Suprapubic skin (tissue), 3 donors: ENCODE results near the gene TEC.

Experiments used
- EP300 ChIP-seq: sonication (generic); formaldehyde crosslinking; IDR thresholded peaks from one replicate; pipeline ENCODE4 v1.6.1; 2017; ENCODE audit warnings: antibody characterized with exemption
- POLR2A ChIP-seq, 2 donors: fragments of 450-650 bp; IDR thresholded peaks; one replicate each; pipeline ENCODE4 v1.6.1; 2017; ENCODE audit warnings: antibody characterized with exemption in 2 of 2, mild to moderate bottlenecking in 2 of 2, moderate library complexity in 2 of 2
- TF ChIP-seq, protein P1 (sequence below), 2 donors: fragments of 200-600 bp in 1 of 2; fragments of 450-650 bp in 1 of 2; sonication (generic) in 1 of 2; IDR thresholded peaks; one replicate each; pipeline ENCODE4 v1.5.1; 2016 to 2019; ENCODE audit warnings: antibody characterized with exemption in 2 of 2, mild to moderate bottlenecking in 1 of 2, moderate library complexity in 1 of 2

DNA sequence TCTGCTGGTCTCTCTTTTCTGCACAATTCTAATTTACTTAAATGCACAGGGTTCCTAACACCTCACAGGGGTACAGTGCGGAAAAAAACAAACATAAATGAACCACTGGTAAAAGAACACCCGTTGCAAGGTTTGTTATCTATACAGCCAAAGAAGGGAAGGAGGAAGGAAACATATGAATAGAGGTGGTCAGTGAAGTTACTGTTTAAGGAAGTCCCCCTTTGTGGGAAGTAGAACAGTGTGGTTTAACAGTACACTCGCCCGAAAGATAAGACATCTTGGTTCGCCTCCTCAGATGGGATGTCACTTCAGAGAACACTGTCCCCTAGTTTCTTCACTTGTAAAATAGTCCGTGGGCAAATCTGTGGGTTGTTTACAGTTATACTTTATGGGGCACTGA is 57.5 kb downstream of the TEC start:
- TF ChIP-seq POLR2A (IDR thresholded peaks at IDR 0.05) (no peak), EP300 (no peak)
- TF ChIP-seq, protein P1, sequence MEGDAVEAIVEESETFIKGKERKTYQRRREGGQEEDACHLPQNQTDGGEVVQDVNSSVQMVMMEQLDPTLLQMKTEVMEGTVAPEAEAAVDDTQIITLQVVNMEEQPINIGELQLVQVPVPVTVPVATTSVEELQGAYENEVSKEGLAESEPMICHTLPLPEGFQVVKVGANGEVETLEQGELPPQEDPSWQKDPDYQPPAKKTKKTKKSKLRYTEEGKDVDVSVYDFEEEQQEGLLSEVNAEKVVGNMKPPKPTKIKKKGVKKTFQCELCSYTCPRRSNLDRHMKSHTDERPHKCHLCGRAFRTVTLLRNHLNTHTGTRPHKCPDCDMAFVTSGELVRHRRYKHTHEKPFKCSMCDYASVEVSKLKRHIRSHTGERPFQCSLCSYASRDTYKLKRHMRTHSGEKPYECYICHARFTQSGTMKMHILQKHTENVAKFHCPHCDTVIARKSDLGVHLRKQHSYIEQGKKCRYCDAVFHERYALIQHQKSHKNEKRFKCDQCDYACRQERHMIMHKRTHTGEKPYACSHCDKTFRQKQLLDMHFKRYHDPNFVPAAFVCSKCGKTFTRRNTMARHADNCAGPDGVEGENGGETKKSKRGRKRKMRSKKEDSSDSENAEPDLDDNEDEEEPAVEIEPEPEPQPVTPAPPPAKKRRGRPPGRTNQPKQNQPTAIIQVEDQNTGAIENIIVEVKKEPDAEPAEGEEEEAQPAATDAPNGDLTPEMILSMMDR (IDR thresholded peaks at IDR 0.05), result no peak
